NCI-H2227 treated with DMSO at 0.1 percent for 48 hours (cell line): ENCODE measurements around the gene DDX47.
"Not testable (repeated sequence)": the region's sequence is repeated elsewhere in the genome, so short reads cannot be mapped to it uniquely, and the experiment has no call there.

Experiments
- DNase-seq: peaks from one replicate; lab custom pipeline; 2025; lab: John Stamatoyannopoulos, UW

Gene DDX47

DNA sequence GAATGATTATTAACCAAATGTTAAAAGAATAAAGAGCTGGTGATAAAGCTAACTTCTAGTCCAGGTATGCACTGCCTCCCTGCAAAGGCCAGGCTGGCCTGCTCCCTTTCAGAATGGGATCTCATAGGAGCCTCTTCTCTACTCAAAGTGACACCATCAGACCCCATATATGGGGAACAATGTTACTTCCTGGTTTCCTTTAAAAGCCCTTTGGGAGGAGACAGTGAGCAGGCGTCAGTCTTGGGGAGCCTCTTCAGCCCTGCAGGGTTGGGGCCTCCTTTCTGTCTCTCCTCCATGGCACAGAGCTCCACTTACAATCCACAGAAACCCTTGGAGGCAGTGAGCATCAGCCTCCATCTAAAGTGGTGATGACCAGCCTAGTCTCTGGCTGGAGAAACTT, 60.9 kb downstream of the DDX47 start:
- DNase-seq: no peak

DNA sequence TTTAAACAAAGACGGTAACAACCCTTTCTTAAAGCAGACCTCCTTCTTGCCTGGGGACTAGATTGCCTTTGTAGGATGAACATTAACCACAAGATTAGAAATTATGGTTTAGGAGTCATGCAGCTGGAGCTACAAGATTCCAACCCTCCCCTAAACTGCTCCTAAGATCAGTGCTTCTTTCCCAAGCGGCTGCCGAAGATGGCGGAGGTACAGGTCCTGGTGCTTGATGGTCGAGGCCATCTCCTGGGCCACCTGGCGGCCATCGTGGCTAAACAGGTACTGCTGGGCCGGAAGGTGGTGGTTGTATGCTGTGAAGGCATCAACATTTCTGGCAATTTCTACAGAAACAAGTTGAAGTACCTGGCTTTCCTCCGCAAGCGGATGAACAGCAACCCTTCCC, 62.2 kb downstream of the DDX47 start:
- DNase-seq: not testable (repeated sequence)

DNA sequence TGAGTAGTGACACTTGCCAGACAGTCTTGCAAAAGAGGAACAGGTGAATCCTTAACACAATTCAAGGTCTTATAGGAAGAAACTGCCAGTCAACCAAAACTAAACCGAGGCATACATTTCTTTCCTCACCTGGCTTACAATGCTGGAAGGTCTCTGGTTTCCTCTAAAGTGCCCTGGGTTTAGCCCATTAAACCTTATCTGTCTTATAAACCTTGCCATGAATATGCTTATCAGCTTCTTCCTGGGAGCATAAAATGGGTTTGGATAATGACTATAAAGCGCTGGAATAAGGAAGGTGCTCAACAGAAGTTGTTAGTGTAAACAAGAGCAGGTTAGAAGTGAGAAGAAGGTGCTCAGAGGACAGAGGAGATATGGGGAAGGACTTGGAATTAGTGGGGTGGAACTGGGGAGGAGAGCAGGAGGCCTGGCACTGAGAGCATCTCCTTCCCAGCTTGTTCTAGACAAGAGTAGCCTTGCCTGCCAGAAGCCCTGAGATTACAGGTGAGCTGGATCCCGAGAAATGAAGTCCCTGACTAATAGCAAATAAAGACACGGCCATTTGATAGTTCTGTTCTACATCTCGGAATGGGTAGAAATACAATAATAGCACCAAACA, 64.1 kb downstream of the DDX47 start:
- DNase-seq: no peak

DNA sequence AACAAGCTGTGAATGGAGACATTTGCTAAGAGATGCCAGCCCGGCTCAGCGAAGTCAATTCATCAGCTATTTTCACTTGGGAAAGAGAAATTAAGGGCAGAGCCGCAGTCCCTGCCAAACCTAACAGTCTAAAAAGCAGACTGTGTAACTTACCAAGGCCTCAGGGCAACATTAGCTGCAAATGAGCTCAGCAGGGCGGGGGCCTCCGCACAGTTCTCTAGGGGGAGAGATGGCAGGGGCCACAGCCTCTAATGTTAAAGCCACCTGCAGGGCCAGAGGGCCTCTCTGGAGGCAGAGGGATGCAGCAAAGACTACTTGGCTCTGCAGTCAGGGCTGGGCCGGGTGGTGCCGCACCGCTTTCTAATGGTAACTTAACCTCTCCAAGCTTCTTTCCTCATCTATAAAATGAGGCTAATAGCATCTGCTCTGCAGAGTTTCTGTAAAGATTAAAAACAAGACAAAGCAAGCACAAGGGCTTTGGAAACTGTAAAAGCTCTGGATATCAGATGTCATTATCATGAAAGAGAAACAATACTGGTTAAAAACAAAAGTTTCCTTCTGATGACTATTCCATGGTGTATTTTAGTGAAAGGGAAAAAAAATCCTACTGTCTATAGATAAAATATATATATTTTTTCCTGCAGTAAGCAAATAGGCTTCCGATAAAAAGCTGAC, 64.8 kb downstream of the DDX47 start:
- no peak for DNase-seq
